ENCODE results near the gene CENATAC. TPM values are rescaled to one million over a fixed set of nuclear protein-coding genes. Genes with fewer than 3 reads are reported as not detected.
A peak's percentile ranks its signal among the peaks of the same experiment; 100 is the strongest.
"Not testable (repeated sequence)": the region's sequence is repeated elsewhere in the genome, so short reads cannot be mapped to it uniquely, and the experiment has no call there.

The CENATAC gene
- total RNA-seq, 1 donor from 2014 or later: 44.1 TPM

GRCh38 chr11:119026970-119027369 lies 29.0 kb downstream of the CENATAC start:
- DNase-seq (ENCODE audit: low spot score): no peak

DNA sequence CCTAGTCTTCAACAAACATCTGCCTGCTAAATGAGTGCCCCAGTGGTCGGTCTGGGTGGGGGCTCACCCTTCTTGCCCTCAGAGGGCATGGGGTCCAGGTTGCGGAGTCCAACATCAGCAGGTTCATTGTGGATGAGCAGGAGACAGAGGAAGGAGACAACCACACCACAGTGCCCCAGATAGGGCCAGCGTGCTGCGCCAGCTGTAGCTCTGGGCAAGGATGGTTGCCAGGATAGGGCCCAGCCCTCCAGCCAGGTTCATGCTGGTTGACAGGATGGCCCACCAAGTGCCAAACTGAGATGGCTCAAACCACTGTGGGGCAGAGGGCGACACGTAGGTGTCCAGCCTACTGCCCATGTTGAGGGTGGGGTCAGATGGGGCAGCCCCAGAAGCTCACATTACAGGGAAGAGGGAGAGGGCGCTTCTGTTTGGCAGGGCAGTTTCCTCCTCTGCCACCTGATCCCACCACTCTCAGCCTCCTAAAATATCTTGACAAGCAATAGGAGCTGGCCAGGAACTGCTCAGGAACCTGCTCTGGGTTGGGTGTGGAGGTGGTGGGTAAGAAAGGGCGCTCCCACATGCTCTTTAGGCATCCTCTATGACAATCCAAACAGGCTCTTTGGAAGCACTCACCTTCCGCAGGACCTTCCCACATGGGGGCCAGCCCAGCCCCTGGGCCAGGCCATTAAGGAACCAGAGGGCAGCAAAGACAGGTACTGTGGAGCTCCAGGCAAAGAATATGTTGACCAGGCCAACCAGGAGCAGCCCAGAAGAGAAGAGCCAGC lies 29.8 kb downstream of the CENATAC start:
- no peak for DNase-seq (ENCODE audit: low spot score)

- no peak for DNase-seq (ENCODE audit: low spot score)
Observed at GRCh38 chr11:119028346-119029068, 30.6 kb downstream of the CENATAC start.

DNA sequence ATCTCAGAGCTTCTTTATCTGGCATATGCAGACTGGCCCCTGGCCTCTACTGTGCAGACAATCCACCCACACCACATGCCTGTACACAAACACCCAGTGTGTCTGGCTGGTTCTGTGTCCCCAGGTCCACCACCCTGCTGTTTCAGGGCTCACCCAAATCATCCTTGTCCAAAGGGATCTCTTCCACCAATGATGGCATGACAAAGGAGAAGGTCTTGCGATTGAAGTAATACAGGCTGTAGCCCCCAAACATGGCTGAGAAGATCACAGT lies 31.1 kb downstream of the CENATAC start:
- DNase-seq (ENCODE audit: low spot score): no peak

GRCh38 chr11:119029340-119030028 lies 31.5 kb downstream of the CENATAC start:
- peak; percentile 45 for DNase-seq (ENCODE audit: low spot score)

DNA sequence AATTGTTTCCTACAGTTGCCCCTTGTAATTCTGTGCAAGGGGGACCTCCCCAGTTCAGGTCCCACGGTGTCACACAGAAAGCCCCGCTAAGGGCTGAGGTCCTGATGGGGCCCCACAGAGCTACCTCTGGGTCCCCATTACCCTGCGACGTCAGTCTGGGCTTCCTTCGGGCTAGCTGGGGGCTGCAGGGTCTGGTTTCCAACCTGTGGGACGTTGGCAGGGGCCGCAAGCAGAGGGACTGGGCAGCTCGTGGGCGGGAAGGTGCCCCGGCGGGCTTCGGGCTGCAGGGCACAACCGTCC lies 32.0 kb downstream of the CENATAC start:
- DNase-seq (ENCODE audit: low spot score): no peak

- peak; percentile 98 for DNase-seq (ENCODE audit: low spot score)
Observed at GRCh38 chr11:119030329-119031047, 32.5 kb downstream of the CENATAC start, which contains the start of gene SLC37A4. Gene SLC37A4, minus strand, starts transcription at chr11:119030877.

GRCh38 chr11:119031912-119032280 lies 34.0 kb downstream of the CENATAC start:
- DNase-seq (ENCODE audit: low spot score): no peak

DNA sequence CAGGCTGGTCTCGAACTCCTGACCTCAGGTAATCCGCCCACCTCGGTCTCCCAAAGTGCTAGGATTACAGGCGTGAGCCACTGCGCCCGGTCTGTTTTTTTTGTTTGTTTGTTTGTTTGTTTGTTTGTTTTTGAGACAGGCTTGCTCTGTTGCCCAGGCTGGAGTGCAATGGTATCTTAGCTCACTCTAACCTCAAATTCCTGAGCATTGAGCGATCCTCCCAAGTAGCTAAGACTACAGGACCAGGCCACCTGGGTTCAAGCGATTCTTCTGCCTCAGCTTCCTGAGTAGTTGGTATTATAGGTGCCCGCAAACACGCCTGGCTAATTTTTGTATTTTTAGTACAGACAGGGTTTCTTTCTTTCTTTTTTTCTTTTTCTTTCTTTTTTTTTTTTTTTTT lies 35.5 kb downstream of the CENATAC start:
- not testable (repeated sequence) for DNase-seq (ENCODE audit: low spot score)

DNA sequence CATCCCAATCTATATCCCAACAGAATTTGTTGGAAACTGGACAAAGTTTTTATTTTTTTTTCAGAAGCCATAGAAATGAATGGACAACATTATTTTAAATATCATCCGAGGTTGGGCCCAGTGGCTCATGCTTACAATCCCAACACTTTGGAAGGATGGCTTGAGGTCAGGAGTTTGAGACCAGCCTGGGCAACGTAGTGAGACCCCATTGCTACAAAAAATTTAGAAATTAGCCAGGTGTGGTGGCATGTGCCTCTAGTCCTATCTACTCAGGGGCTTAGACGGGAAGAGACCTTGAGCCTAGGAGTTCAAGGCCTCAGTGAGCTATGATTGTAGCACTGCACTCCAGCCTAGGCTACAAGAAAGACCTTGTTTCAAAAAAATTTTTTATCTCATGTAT lies 36.9 kb downstream of the CENATAC start:
- no peak for DNase-seq (ENCODE audit: low spot score)

DNA sequence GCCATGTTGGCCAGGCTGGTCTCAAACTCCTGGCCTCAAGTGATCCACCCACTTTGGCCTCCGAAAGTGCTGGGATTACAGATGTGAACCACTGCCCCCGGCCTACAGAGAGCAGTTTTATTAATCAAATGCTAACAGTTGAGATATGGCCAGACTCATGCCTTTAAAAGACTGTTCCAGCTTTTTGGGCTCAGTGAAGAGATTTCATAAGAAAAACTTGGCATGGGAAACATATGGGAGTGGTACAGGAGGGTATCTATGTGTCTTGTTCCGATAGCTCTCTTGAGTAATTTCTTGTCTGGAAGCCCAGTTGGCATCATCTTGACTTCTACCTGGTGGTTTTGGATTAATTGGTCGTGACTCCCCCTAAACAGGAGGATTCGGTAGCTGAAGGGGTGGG lies 40.9 kb downstream of the CENATAC start:
- no peak for DNase-seq (ENCODE audit: low spot score)

DNA sequence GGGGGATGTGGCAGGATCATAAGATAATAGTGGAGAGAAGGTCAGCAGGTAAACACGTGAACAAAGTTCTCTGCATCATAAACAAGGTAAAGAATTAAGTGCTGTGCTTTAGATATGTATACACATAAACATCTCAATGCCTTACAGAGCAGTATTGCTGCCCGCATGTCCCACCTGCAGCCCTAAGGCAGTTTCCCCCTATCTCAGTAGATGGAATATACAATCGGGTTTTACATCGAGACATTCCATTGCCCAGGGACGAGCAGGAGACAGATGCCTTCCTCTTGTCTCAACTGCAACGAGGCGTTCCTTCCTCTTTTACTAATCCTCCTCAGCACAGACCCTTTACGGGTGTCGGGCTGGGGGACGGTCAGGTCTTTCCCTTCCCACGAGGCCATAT lies 41.5 kb downstream of the CENATAC start:
- not testable (repeated sequence) for DNase-seq (ENCODE audit: low spot score)

GRCh38 chr11:119041821-119042514 lies 44.0 kb downstream of the CENATAC start:
- no peak for DNase-seq (ENCODE audit: low spot score)

DNA sequence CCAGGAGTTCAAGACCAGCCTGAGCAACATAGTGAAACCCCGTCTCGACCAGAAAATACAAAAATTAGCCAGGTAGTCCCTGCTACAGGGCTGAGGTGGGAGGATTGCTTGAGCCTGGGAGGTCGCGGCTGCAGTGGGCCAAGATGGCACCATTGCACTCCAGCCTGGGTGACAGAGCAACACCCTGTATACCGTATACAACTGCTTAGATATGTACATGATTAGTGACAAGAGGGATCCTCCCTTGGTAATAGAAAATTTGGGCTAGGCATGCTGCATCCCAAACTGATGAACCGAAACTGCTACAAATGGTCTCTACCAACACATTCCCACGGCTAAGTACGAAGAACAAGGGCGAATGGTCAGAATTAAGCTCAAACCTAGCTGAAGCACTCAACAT lies 45.0 kb downstream of the CENATAC start:
- no peak for DNase-seq (ENCODE audit: low spot score)

GRCh38 chr11:119044708-119045107 lies 46.8 kb downstream of the CENATAC start:
- DNase-seq (ENCODE audit: low spot score): no peak

GRCh38 chr11:119046489-119046888 lies 48.6 kb downstream of the CENATAC start:
- DNase-seq (ENCODE audit: low spot score): no peak

- no peak for DNase-seq (ENCODE audit: low spot score)
Observed at GRCh38 chr11:119047205-119047604, 49.3 kb downstream of the CENATAC start.

DNA sequence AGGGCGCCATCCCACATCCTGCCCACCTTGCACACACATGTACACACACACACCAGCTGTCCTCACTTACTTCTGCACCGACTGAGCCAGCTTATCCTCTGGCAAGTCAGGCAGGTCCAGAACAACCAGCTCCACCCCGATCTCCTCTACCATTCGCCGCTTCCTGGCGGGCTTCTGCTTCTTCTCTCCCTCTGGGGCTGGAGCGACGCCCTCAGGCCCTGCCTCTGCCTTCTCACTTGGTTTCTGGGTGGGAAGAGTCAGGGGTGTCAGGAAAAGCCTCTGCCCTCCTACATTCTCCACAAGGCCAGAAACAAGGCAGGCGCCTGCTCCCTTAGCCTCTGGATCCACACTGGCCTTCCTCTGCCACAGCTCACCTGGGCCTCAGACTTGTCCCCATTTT lies 50.7 kb downstream of the CENATAC start:
- DNase-seq (ENCODE audit: low spot score): no peak

GRCh38 chr11:119049081-119049480 lies 51.1 kb downstream of the CENATAC start:
- no peak for DNase-seq (ENCODE audit: low spot score)

- no peak for DNase-seq (ENCODE audit: low spot score)
Observed at GRCh38 chr11:119051440-119052162, 53.7 kb downstream of the CENATAC start.

All from umbilical cord (tissue), 2 donors.